HCT116 (cell line): Measurements from ENCODE around the gene ATRAID. TPM values are rescaled to one million over a fixed set of nuclear protein-coding genes. Genes with fewer than 3 reads are reported as not detected.

Experiments
- ATAC-seq: fragments of 200-7000 bp; cut with Tn5 transposase; 2 replicates; pipeline ENCODE4 v1.9.1; 2020; ENCODE audit warnings: mild to moderate bottlenecking, moderate library complexity
- BruUV-seq: library from RNA; stranded (reverse); fragments of 400-500 nt; replicated peaks from 2 replicates; lab custom pipeline; 2021; lab: Mats Ljungman, UMichigan
- CTCF ChIA-PET: fragments of 300-600 bp; sonication (Branson Sonifier 250); formaldehyde crosslinking; loops from one replicate; lab custom pipeline; 2021; ENCODE audit warnings: antibody characterized with exemption; lab: Charles Lee
- POLR2A ChIA-PET: fragments of 300-600, 350-600 bp; sonication (Branson Sonifier 250); formaldehyde crosslinking; loops from one replicate; lab custom pipeline; 2021; ENCODE audit warnings: antibody characterized with exemption; lab: Charles Lee
- RAD21 ChIA-PET, 2 experiments: fragments of 300-600 bp; sonication (Branson Sonifier 250); formaldehyde crosslinking; loops; one replicate each; lab custom pipeline; 2023; ENCODE audit warnings: low total read pairs in 2 of 2; ENCODE audit not compliant: uncharacterized antibody in 2 of 2, unreplicated experiment in 2 of 2, low non-redundant PET in 1 of 2; lab: Charles Lee
- DNase-seq: peaks from one replicate; pipeline ENCODE4 v3.0.0-alpha.2; 2010; ENCODE audit warnings: low read depth, low spot score
- H2AFZ ChIP-seq: fragments of 200-600 bp; shearing (Covaris generic), sonication (generic); 2 replicates; pipeline ENCODE4 v1.6.1; 2017; ENCODE audit warnings: low read depth, mixed run types, mixed read lengths, antibody characterized with exemption, low read length; ENCODE audit not compliant: poor library complexity, severe bottlenecking
- H3K27ac ChIP-seq: 2 replicates; pipeline ENCODE4 v1.5.1; 2012; ENCODE audit warnings: low read depth, low read length
- H3K27me3 ChIP-seq: fragments of 200-600 bp; sonication (generic); 2 replicates; pipeline ENCODE4 v1.6.1; 2016; ENCODE audit warnings: mixed run types, low read length, mixed read lengths; ENCODE audit not compliant: insufficient read depth
- H3K36me3 ChIP-seq, 2 experiments: fragments of 200-500 bp in 1 of 2; fragments of 200-600 bp in 1 of 2; sonication (Bioruptor generic) in 1 of 2; sonication (generic) in 1 of 2; 2 replicates each; pipeline versions ENCODE4 v1.5.1 to v1.6.1; 2014 to 2016; ENCODE audit warnings: low read length in 2 of 2, inconsistent platforms in 1 of 2, mixed read lengths in 1 of 2, mixed run types in 1 of 2; ENCODE audit not compliant: insufficient read depth in 2 of 2, control insufficient read depth in 1 of 2
- H3K4me1 ChIP-seq, 2 experiments: fragments of 200-600 bp in 1 of 2; sonication (generic) in 1 of 2; 2 replicates each; pipeline versions ENCODE4 v1.5.1 to v1.6.1; 2012 to 2017; ENCODE audit warnings: low read length in 2 of 2, inconsistent platforms in 1 of 2, mild to moderate bottlenecking in 1 of 2, mixed read lengths in 1 of 2, mixed run types in 1 of 2, moderate library complexity in 1 of 2; ENCODE audit not compliant: insufficient read depth in 2 of 2, control insufficient read depth in 1 of 2
- H3K4me2 ChIP-seq: fragments of 200-600 bp; sonication (generic); 2 replicates; pipeline ENCODE4 v1.6.1; 2017; ENCODE audit warnings: mixed run types, low read length, mixed read lengths
- H3K4me3 ChIP-seq, 2 experiments: fragments of 200-600 bp in 1 of 2; sonication (generic) in 1 of 2; replicated peaks in 1 of 2; 2 replicates each; pipeline ENCODE4 v1.5.1; 2011 to 2016; ENCODE audit warnings: low read length in 2 of 2, control low read depth in 1 of 2, low read depth in 1 of 2, mild to moderate bottlenecking in 1 of 2, mixed read lengths in 1 of 2, mixed run types in 1 of 2
- H3K79me2 ChIP-seq: fragments of 200-600 bp; sonication (generic); 2 replicates; pipeline ENCODE4 v1.6.1; 2017; ENCODE audit warnings: mild to moderate bottlenecking, mixed run types, low read length, moderate library complexity, mixed read lengths; ENCODE audit not compliant: insufficient read depth
- H3K9ac ChIP-seq: fragments of 200-600 bp; sonication (generic); 2 replicates; pipeline ENCODE4 v1.6.1; 2016; ENCODE audit warnings: low read length, mixed read lengths
- H3K9me2 ChIP-seq: fragments of 200-600 bp; sonication (generic), shearing (Covaris generic); 2 replicates; pipeline ENCODE4 v1.6.1; 2017; ENCODE audit warnings: mixed run types, mild to moderate bottlenecking, moderate library complexity; ENCODE audit not compliant: insufficient read depth
- H3K9me3 ChIP-seq, 2 experiments: fragments of 200-500 bp in 1 of 2; fragments of 200-600 bp in 1 of 2; sonication (Bioruptor generic) in 1 of 2; sonication (generic) in 1 of 2; 2 replicates each; pipeline ENCODE4 v1.6.1; 2014 to 2017; ENCODE audit warnings: low read length in 2 of 2, mixed read lengths in 2 of 2, inconsistent platforms in 1 of 2, low read depth in 1 of 2, mild to moderate bottlenecking in 1 of 2, mixed run types in 1 of 2, moderate library complexity in 1 of 2; ENCODE audit not compliant: control insufficient read depth in 1 of 2, insufficient read depth in 1 of 2
- H4K20me1 ChIP-seq: fragments of 200-600 bp; sonication (generic), shearing (Covaris generic); 2 replicates; pipeline ENCODE4 v1.6.1; 2017; ENCODE audit warnings: mixed run types, mild to moderate bottlenecking, moderate library complexity; ENCODE audit not compliant: insufficient read depth
- CTCF ChIP-seq, 3 experiments: fragments of 200-600 bp in 1 of 3; sonication (generic) in 1 of 3; IDR thresholded peaks in 2 of 3; conservative IDR thresholded peaks in 1 of 3; 2 replicates each; pipeline ENCODE4 v1.5.1; 2012 to 2017; ENCODE audit warnings: low read depth in 2 of 3, low read length in 2 of 3, antibody characterized with exemption in 1 of 3, borderline replicate concordance in 1 of 3, control low read depth in 1 of 3, mild to moderate bottlenecking in 1 of 3, mixed read lengths in 1 of 3, mixed run types in 1 of 3, moderate library complexity in 1 of 3; ENCODE audit not compliant: insufficient read depth in 1 of 3
- EGR1 ChIP-seq: IDR thresholded peaks from 2 replicates; pipeline ENCODE4 v1.6.1; 2012; ENCODE audit warnings: low read depth
- ELF1 ChIP-seq: IDR thresholded peaks from 2 replicates; pipeline ENCODE4 v1.6.1; 2012; ENCODE audit warnings: low read depth, borderline replicate concordance
- EZH2 ChIP-seq: fragments of 200-600 bp; sonication (generic); IDR thresholded peaks from 2 replicates; pipeline ENCODE4 v1.6.1; 2017; ENCODE audit warnings: antibody characterized with exemption, mixed run types
- FOSL1 ChIP-seq: IDR thresholded peaks from 2 replicates; pipeline ENCODE4 v1.6.1; 2012; ENCODE audit warnings: low read depth
- JUND ChIP-seq: IDR thresholded peaks from 2 replicates; pipeline ENCODE4 v1.6.1; 2012
- POLR2A ChIP-seq: IDR thresholded peaks from 2 replicates; pipeline ENCODE4 v1.7.0; 2011; ENCODE audit warnings: borderline replicate concordance; ENCODE audit not compliant: insufficient read depth, insufficient read length; ENCODE audit errors: extremely low read depth
- RAD21 ChIP-seq: IDR thresholded peaks from 2 replicates; pipeline ENCODE4 v1.6.1; 2012; ENCODE audit warnings: low read depth, mild to moderate bottlenecking
- SP1 ChIP-seq: IDR thresholded peaks from 2 replicates; pipeline ENCODE4 v1.6.1; 2012; ENCODE audit warnings: low read depth
- intact Hi-C: fragments of 100-400 bp; cut with micrococcal nuclease; formaldehyde crosslinking; loops from 2 replicates; pipeline ENCODE4 v1.10.0; 2022
- total RNA-seq: library from RNA; stranded (reverse); gene quantifications from one replicate; pipeline ENCODE4 v1.2.1, GENCODE V29; 2021; ENCODE audit not compliant: unreplicated experiment

ATRAID gene
- total RNA-seq, 1 experiment from 2014 or later: 93.6 TPM

- POLR2A ChIA-PET: no interaction called here
- peaks cover 19 to 46% of the 10 kb centered on the region in 2 experiments for H3K36me3 ChIP-seq
Measured at GRCh38 chr2:27218614-27219013, 6.8 kb downstream of the ATRAID start.

DNA sequence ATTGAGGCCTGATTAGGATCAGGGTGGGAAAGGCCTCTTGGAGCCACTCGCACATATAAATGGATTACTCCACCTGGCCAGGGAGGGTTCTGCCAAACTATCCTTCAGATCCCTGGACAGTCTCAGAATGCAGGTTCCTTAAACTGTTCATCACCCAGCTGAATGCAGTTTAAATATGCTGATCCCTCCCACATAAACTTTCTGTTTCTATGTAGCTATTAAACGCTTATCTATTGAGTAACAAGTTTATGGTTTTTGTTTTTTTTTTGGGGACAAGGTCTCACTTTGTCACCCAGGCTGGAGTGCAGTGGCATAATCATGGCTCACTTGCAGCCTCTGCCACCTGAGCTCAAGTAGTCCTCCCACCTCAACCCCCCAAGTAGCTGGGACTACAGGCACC, 7.2 kb downstream of the ATRAID start:
- H4K20me1 ChIP-seq: no peaks in the 10 kb centered on the region
- H3K36me3 ChIP-seq: peaks cover 20 to 51% of the 10 kb centered on the region in 2 experiments
- POLR2A ChIA-PET: no interaction called here
- ATAC-seq (no peak), DNase-seq (no peak)
- no peaks in the 10 kb centered on the region for H3K9me3 ChIP-seq
- peaks cover 57% of the 10 kb centered on the region for H3K79me2 ChIP-seq
- H3K9ac ChIP-seq: peak overlapping the region; percentile 89; the same call in 1 of the 2 replicates
- peak overlapping the region; percentile 93 for H3K4me2 ChIP-seq
- H3K27ac ChIP-seq: no peak overlapping the region
- TF ChIP-seq RAD21 (no peak), JUND (no peak), CTCF (IDR thresholded peaks at IDR 0.05 in 2 of 3, conservative IDR thresholded peaks at IDR 0.05 in 1 of 3; ENCODE audit: borderline replicate concordance in 1 of 3, insufficient read depth in 1 of 3, low read depth in 2 of 3, low read length in 2 of 3) (no peak), EZH2 (no peak), ELF1 (no peak), FOSL1 (no peak), SP1 (no peak)
- TF ChIP-seq, all 23 proteins: peak for 0
- Histone ChIP-seq H3K4me1 (peaks cover 3 to 18% of the 10 kb centered on the region in 2 experiments; a peak in 3 of 4 replicates), H3K27me3 (no peaks in the 10 kb centered on the region), H3K4me3 (no peak overlapping the region), H3K9me2 (no peaks in the 10 kb centered on the region), H2AFZ (no peak overlapping the region)
- intact Hi-C loops: loop anchor here (5.0 kb wide), 1 partner anchor 122 kb away; no protein-coding TSS in a partner anchor
- BruUV-seq: no TSS peak
- ChIA-PET CTCF (interaction anchor here (1.1 kb wide), 1 partner anchor 61 kb away, joined by 3 read pairs; no protein-coding TSS in a partner anchor), RAD21 (no interaction called here)

More at GRCh38 chr2:27218614-27219013, 6.8 kb downstream of the ATRAID start:
- TF ChIP-seq EGR1 (0 out of 2 replicates have a peak, but pooled peaks have one; percentile 9), POLR2A (no peak), FOSL1 (no peak)
- TF ChIP-seq, all 23 proteins: peak for 1
- ATAC-seq (no peak), DNase-seq (no peak)
- Histone ChIP-seq H3K9ac (peak overlapping the region; percentile 89), H3K4me1 (peaks cover 3 to 21% of the 10 kb centered on the region in 2 experiments; a peak in 3 of 4 replicates), H3K79me2 (peaks cover 61% of the 10 kb centered on the region), H3K4me3 (peak overlapping the region; percentile 78 to 91), H3K9me3 (no peaks in the 10 kb centered on the region), H3K27me3 (no peaks in the 10 kb centered on the region), H3K4me2 (peak overlapping the region; percentile 93), H4K20me1 (no peaks in the 10 kb centered on the region), H3K27ac (peak overlapping the region; percentile 82; the same call in 1 of the 2 replicates), H3K9me2 (no peaks in the 10 kb centered on the region), H2AFZ (no peak overlapping the region)
- RAD21 ChIA-PET: no interaction called here
- intact Hi-C loops: loop anchor here (5.0 kb wide), 1 partner anchor 121 kb away; no protein-coding TSS in a partner anchor
- CTCF ChIA-PET: no interaction called here
- no TSS peak for BruUV-seq
